IPS-15b (cell line): ENCODE measurements around the gene FAM118A.
A peak's percentile ranks its signal among the peaks of the same experiment; 100 is the strongest.
"Not testable (repeated sequence)": the region's sequence is repeated elsewhere in the genome, so short reads cannot be mapped to it uniquely, and the experiment has no call there.

ENCODE experiments used
- H3K27me3 ChIP-seq: one replicate; pipeline ENCODE4 v1.6.1; 2013; ENCODE audit warnings: low read length; ENCODE audit not compliant: control insufficient read depth, insufficient read depth
- H3K36me3 ChIP-seq: one replicate; pipeline ENCODE4 v1.6.1; 2013; ENCODE audit warnings: low read length; ENCODE audit not compliant: control insufficient read depth, insufficient read depth
- H3K4me1 ChIP-seq: one replicate; pipeline ENCODE4 v1.6.1; 2013; ENCODE audit warnings: mild to moderate bottlenecking, low read length; ENCODE audit not compliant: control insufficient read depth, insufficient read depth
- H3K4me3 ChIP-seq: one replicate; pipeline ENCODE4 v1.5.1; 2013; ENCODE audit warnings: low read depth, low read length
- H3K9ac ChIP-seq: one replicate; pipeline ENCODE4 v1.6.1; 2013; ENCODE audit warnings: low read depth, mild to moderate bottlenecking, low read length
- H3K9me3 ChIP-seq: one replicate; pipeline ENCODE4 v1.6.1; 2013; ENCODE audit warnings: mild to moderate bottlenecking, low read length; ENCODE audit not compliant: control insufficient read depth, insufficient read depth

Gene FAM118A

GRCh38 chr22:45270095-45271020 lies 39.4 kb upstream of the FAM118A start:
- H3K27me3 ChIP-seq: peaks cover 11% of the 10 kb centered on the region
- no peaks in the 10 kb centered on the region for H3K9me3 ChIP-seq
- H3K36me3 ChIP-seq: no peaks in the 10 kb centered on the region
- H3K9ac ChIP-seq: no peak overlapping the region
- peaks cover 4% of the 10 kb centered on the region for H3K4me1 ChIP-seq
- no peak overlapping the region for H3K4me3 ChIP-seq

DNA sequence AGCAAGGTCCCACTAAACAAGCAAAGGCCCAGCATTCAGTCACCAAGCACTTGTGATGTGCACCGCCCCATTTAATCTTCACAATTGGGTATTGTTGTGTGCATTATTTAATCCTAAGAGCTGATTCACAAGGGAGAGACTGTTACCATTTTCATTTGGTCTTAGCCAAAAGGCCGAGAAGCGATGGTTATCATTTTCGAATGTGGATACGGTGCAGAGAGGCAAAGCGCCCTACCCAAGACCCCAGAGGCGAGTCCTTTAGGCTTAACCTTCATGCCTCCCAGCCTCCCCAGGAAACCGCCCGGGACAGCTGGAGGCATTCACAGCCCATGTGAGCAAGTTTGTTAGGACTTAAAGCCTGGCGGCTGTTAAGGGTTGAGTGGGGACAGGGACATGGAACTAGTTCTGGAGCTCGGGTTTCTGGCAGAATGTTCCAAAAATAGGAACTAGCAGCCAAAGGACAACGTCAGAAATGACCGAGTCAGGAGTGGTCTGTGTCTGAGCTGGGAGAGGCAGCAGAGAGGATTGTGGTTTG lies 38.0 kb upstream of the FAM118A start:
- H3K9me3 ChIP-seq: no peaks in the 10 kb centered on the region
- peak overlapping the region; percentile 47 for H3K9ac ChIP-seq
- H3K4me3 ChIP-seq: no peak overlapping the region
- peaks cover 11% of the 10 kb centered on the region for H3K27me3 ChIP-seq
- H3K36me3 ChIP-seq: no peaks in the 10 kb centered on the region
- peaks cover 4% of the 10 kb centered on the region for H3K4me1 ChIP-seq

- Histone ChIP-seq H3K27me3 (peaks cover 11% of the 10 kb centered on the region), H3K9me3 (no peaks in the 10 kb centered on the region), H3K4me1 (peaks cover 4% of the 10 kb centered on the region), H3K9ac (no peak overlapping the region), H3K4me3 (no peak overlapping the region), H3K36me3 (no peaks in the 10 kb centered on the region)
Measured at GRCh38 chr22:45272498-45272897, 37.2 kb upstream of the FAM118A start.

GRCh38 chr22:45273452-45274075 lies 36.2 kb upstream of the FAM118A start:
- Histone ChIP-seq H3K27me3 (peaks cover 11% of the 10 kb centered on the region), H3K4me3 (no peak overlapping the region), H3K9me3 (no peaks in the 10 kb centered on the region), H3K9ac (no peak overlapping the region), H3K4me1 (peaks cover 4% of the 10 kb centered on the region), H3K36me3 (no peaks in the 10 kb centered on the region)

GRCh38 chr22:45276507-45277105 lies 33.1 kb upstream of the FAM118A start:
- Histone ChIP-seq H3K27me3 (no peaks in the 10 kb centered on the region), H3K4me3 (no peak overlapping the region)

DNA sequence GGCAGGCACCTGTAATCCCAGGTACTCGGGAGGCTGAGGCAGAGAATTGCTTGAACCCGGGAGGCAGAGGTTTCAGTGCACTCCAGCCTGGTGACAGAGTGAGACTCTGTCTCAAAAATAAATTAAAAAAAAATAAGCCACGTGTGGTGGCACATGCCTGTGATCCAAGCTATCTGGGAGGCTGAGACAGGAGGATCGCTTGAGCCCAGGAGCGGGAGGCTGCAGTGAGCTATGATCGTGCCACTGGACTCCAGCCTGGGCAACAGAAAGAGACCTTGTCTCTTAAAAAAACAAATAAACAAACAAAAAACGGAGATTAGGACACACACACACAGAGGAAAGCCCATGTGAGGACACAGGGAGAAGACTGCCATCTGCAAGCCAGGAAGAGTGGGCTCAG lies 32.0 kb upstream of the FAM118A start:
- H3K4me3 ChIP-seq, H3K9me3 ChIP-seq, H3K27me3 ChIP-seq, H3K36me3 ChIP-seq, H3K9ac ChIP-seq, H3K4me1 ChIP-seq: not testable (repeated sequence)

More at GRCh38 chr22:45276507-45277105, 33.1 kb upstream of the FAM118A start:
- Histone ChIP-seq H3K9ac (no peak overlapping the region), H3K9me3 (no peaks in the 10 kb centered on the region), H3K36me3 (no peaks in the 10 kb centered on the region), H3K4me1 (no peaks in the 10 kb centered on the region)

- no peak overlapping the region for H3K9ac ChIP-seq
- H3K36me3 ChIP-seq: no peaks in the 10 kb centered on the region
- peaks cover 3% of the 10 kb centered on the region for H3K27me3 ChIP-seq
- H3K4me1 ChIP-seq: no peaks in the 10 kb centered on the region
- no peak overlapping the region for H3K4me3 ChIP-seq
- H3K9me3 ChIP-seq: no peaks in the 10 kb centered on the region
Measured at GRCh38 chr22:45278125-45278524, 31.6 kb upstream of the FAM118A start.

DNA sequence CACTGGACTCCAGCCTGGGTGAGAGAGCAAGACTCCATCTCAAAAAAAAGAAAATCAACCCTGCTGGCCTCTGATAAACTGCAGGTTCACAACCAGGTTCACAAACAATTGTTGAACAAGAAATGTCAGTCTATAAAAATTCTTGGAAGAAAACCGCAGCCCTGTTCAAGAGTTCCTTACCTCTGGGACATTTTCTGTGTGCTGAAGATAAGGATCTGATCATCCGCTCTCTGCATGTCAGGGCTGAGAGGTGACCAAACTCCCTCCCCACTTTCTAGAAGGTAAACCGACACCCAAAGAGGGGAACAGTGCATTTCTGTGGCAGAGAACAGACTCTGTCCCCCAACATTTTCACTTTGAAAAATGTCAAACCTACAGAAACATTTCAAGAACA lies 29.1 kb upstream of the FAM118A start:
- no peaks in the 10 kb centered on the region for H3K36me3 ChIP-seq
- H3K9ac ChIP-seq: no peak overlapping the region
- H3K4me1 ChIP-seq: peaks cover under 1% of the 10 kb centered on the region
- no peaks in the 10 kb centered on the region for H3K9me3 ChIP-seq
- peaks cover 14% of the 10 kb centered on the region for H3K27me3 ChIP-seq
- H3K4me3 ChIP-seq: no peak overlapping the region

GRCh38 chr22:45281010-45281409 lies 28.7 kb upstream of the FAM118A start:
- no peaks in the 10 kb centered on the region for H3K36me3 ChIP-seq
- H3K27me3 ChIP-seq: peaks cover 18% of the 10 kb centered on the region
- no peaks in the 10 kb centered on the region for H3K9me3 ChIP-seq
- H3K4me1 ChIP-seq: peaks cover 3% of the 10 kb centered on the region
- no peak overlapping the region for H3K4me3 ChIP-seq
- H3K9ac ChIP-seq: no peak overlapping the region

- H3K4me1 ChIP-seq: peaks cover 3% of the 10 kb centered on the region
- peak within 1 kb of the TSS; percentile 63 for H3K4me3 ChIP-seq
Measured at GRCh38 chr22:45284705-45285262, 24.9 kb upstream of the FAM118A start, which contains the start of gene UPK3A. UPK3A (plus strand) TSS chr22:45284949; CDS start chr22:45285014, 65 bp downstream.

GRCh38 chr22:45285263-45286058 lies 24.3 kb upstream of the FAM118A start:
- H3K36me3 ChIP-seq: no peaks in the 10 kb centered on the region
- H3K27me3 ChIP-seq: peaks cover 20% of the 10 kb centered on the region
- H3K4me1 ChIP-seq: peaks cover 6% of the 10 kb centered on the region
- H3K9ac ChIP-seq: peak overlapping the region; percentile 24
- peak overlapping the region; percentile 63 for H3K4me3 ChIP-seq
- H3K9me3 ChIP-seq: no peaks in the 10 kb centered on the region

More at GRCh38 chr22:45284705-45285262, 24.9 kb upstream of the FAM118A start, which contains the start of gene UPK3A:
- Histone ChIP-seq H3K9ac (peak within 1 kb of the TSS; percentile 24), H3K9me3 (no peaks in the 10 kb centered on the region), H3K27me3 (peaks cover 20% of the 10 kb centered on the region), H3K36me3 (no peaks in the 10 kb centered on the region)
